RWPE1 (cell line): ENCODE data around the gene IFNAR2.

ENCODE experiments used
- CTCF ChIA-PET: fragments of 350-600 bp; sonication (Branson Sonifier 250); formaldehyde crosslinking; extraction: SDS; loops from one replicate; lab custom pipeline; 2021; lab: Yijun Ruan, JAX
- POLR2A ChIA-PET: fragments of 400-600 bp; formaldehyde crosslinking; extraction: SDS; loops from one replicate; lab custom pipeline; 2020; ENCODE audit warnings: antibody characterized with exemption; ENCODE audit not compliant: low non-redundant PET; lab: Yijun Ruan, JAX
- DNase-seq: peaks from one replicate; pipeline ENCODE4 v3.0.0; 2012; ENCODE audit warnings: low spot score
- H3K27ac ChIP-seq: fragments of 450-650 bp; 2 replicates; pipeline ENCODE4 v1.5.1; 2017
- CTCF ChIP-seq: fragments of 450-650 bp; conservative IDR thresholded peaks from 2 replicates; pipeline ENCODE4 v1.5.1; 2017; ENCODE audit warnings: low read depth, mild to moderate bottlenecking

IFNAR2 gene

DNA sequence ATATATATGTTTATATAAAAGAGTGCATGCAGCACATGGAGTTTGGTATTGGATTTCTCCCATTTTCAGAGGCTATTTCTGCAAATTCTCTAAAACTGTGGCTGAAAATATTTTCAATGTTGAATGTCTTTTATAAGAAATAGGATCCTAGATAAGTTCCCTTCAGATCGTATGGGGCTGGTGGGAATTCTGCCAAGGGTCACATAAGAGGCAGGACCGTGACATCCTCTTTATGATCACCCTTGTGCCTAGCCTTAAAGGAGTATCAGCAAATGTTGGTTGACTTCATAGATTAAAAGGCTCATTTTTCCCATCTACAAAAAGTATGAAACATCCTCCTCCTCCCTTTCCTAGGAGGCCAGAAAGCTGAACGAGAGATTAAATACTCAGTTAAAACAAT, 1.3 kb upstream of the IFNAR2 start:
- no peak overlapping the region for H3K27ac ChIP-seq
- no peak for DNase-seq
- CTCF ChIA-PET: no interaction called here
- POLR2A ChIA-PET: no interaction called here
- TF ChIP-seq CTCF: no peak

DNA sequence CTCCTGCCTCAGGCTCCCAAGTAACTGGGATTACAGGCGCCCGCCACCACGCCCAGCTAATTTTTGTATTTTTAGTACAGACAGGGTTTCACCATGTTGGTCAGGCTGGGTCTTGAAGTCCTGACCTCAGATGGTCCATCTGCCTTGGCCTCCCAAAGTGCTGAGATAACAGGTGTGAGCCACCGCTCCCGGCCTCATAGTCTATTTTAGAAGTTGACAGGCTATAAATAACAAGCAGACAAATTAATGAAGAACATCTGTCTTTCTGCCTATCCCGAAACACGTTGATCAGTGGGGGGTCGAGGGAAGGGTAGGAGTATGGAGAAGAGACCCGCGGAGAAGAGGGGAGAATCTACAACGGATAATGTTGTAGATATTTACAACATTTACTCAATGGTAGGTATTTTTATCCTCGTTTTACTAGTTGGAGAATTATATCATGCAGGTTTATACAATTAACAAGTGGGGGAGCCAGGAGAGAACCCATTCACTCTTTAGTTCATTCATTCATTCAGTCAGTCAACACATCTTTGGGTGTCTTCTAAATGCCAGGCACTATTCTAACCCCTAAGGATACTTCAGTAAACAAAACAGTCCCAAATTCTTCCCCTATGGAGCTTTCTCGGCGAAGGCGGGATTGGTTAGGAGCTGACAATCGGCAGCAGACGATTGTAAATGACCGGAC, 497 bp upstream of the IFNAR2 start:
- peak overlapping the region; percentile 84 for H3K27ac ChIP-seq
- CTCF ChIA-PET: interaction anchor here (0.6 kb wide), 1 partner anchor 208 kb away, joined by 6 read pairs; no protein-coding TSS in a partner anchor

GRCh38 chr21:33230545-33231324, 997 bp downstream of the IFNAR2 start:
- CTCF ChIA-PET: interaction anchor here (0.6 to 0.8 kb wide), 2 partner anchors 31 to 97 kb away, joined by 3 read pairs; no protein-coding TSS in a partner anchor
- TF ChIP-seq CTCF: 0 out of 2 replicates have a peak, but pooled peaks have one; percentile 21
- DNase-seq: peak; percentile 49
- POLR2A ChIA-PET: no interaction called here
- H3K27ac ChIP-seq: peak overlapping the region; percentile 84

More for the DNA sequence above, 497 bp upstream of the IFNAR2 start:
- POLR2A ChIA-PET: no interaction called here
- TF ChIP-seq CTCF: no peak
- DNase-seq: no peak

GRCh38 chr21:33231526-33231925, 1.8 kb downstream of the IFNAR2 start:
- no peak for DNase-seq
- ChIA-PET POLR2A (no interaction called here), CTCF (interaction anchor here (0.6 to 0.8 kb wide), 2 partner anchors 12 to 32 kb away, joined by 3 read pairs; no protein-coding TSS in a partner anchor)
- H3K27ac ChIP-seq: no peak overlapping the region
- TF ChIP-seq CTCF: no peak

DNA sequence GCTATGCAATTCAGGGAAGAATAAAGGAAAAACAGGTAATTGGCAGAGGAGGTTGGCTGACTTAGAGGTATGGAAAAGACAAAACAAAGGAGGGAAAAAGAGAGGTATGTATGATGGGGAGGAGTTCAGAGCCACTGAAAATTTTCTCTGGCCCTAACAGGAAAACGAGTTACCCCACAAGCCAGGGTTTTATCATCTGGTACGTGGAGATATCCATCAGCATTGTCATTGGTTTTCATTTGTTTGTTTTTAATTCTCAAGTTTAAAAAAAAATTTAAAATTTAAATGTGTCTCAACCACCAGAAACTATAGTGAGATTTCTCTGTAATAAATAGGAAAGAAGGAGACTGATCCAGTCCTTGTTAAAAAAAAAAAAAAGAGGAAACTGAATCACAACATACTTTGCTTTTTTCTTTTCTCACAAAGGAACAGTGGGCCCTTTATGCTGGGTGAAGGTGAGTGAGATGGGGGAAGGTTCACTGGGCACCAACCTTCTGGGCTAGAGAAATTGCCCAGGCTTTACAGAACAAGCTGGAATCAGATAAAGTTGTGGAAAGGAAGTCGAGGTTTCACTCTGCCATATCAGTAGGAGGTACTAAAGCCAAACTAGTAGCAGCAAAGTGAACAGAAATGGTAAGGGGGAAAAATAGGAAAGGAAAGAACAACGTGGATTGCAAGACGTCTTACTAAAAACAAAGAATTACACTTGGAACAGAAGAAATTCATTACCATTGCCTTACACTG, 2.7 kb downstream of the IFNAR2 start:
- H3K27ac ChIP-seq: no peak overlapping the region
- ChIA-PET POLR2A (no interaction called here), CTCF (interaction anchor here (0.6 kb wide), 1 partner anchor 11 kb away, joined by 3 read pairs; no protein-coding TSS in a partner anchor)
- no peak for DNase-seq
- no peak for TF ChIP-seq CTCF
